Renal cortex interstitium (tissue), 11 donors: ENCODE results near the gene FAM120AOS. TPM values are rescaled to one million over a fixed set of nuclear protein-coding genes. Genes with fewer than 3 reads are reported as not detected.
"Not testable (repeated sequence)": the region's sequence is repeated elsewhere in the genome, so short reads cannot be mapped to it uniquely, and the experiment has no call there.

Experiments
- DNase-seq, 11 donors: peaks; one replicate each; pipeline ENCODE4 v3.0.0-alpha.2; 2013; ENCODE audit warnings: low read depth in 9 of 11, low spot score in 4 of 11; ENCODE audit errors: extremely low read depth in 1 of 11
- polyA plus RNA-seq, 3 donors: library from polyadenylated mRNA; unstranded; fragments of 120-200 nt; gene quantifications; one replicate each; pipeline ENCODE4 v1.2.1, GENCODE V29; 2013; ENCODE audit not compliant: insufficient read length in 3 of 3

The FAM120AOS gene
- polyA plus RNA-seq, 3 donors, result 58.6 to 68.4 (median 61.6) TPM

- DNase-seq, result no peak
Observed at GRCh38 chr9:93456022-93456421, 2.6 kb upstream of the FAM120AOS start.

- DNase-seq, result no peak
Observed at GRCh38 chr9:93452710-93453046, 703 bp downstream of the FAM120AOS start.

DNA sequence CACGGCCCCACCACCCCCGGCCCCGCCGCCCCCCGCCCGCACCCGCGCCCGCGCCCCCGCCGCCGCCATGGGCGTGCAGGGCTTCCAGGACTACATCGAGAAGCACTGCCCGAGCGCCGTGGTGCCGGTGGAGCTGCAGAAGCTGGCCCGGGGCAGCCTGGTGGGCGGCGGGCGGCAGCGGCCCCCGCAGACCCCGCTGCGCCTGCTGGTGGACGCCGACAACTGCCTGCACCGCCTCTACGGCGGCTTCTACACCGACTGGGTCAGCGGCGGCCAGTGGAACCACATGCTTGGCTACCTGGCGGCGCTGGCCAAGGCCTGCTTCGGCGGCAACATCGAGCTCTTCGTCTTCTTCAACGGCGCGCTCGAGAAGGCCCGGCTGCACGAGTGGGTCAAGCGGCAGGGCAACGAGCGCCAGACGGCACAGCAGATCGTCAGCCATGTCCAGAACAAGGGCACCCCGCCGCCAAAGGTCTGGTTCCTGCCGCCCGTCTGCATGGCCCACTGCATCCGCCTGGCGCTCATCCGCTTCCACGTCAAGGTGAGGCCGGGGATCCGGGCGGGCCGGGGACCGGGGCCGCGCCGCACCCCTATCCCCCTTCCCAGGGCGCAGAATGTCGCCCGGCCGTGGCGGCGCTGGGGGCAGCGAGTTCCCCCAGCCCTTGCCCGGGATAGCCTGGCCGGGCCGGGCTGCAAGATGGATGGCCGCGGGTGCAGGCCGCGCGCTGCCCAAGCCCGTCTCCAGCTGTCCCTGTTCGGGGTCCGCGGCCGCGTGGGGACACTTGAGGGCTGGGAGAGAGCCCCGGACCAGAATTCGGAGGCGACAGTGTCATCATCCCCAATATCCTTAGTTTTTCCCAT lies 1.3 kb downstream of the FAM120AOS start:
- DNase-seq, result peak in 1 of 11 donors; percentile 33

GRCh38 chr9:93450945-93451815 lies 2.2 kb downstream of the FAM120AOS start, which contains the start of gene FAM120A:
Gene FAM120A (plus strand): TSS chr9:93451685. CDS start chr9:93451916, 231 bp downstream.
- DNase-seq, result peak in 8 of 11 donors; percentile 40 to 80 (median 72)

DNA sequence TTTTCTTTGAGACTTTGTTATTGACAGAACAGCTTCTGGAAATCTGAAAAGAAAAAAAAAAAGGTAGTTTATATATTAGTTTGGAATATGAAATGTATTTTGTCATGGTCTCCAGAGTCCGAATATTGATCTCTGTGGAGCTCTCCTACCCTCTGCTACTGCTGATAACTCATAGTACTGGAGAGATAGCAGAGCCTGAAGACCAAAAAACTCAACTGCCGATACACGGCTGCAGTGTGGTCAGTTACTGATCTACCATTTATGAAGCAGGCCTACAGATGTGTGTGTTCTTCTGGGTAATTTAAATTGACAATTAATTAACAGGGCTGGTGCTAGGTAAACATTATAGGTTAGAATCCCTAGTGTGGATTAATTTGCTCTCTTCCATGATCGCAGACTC lies 5.7 kb downstream of the FAM120AOS start:
- no peak for DNase-seq

- no peak for DNase-seq
Observed at GRCh38 chr9:93446073-93446472, 7.3 kb downstream of the FAM120AOS start.

- DNase-seq, result no peak
Observed at GRCh38 chr9:93440896-93441580, 12.3 kb downstream of the FAM120AOS start.

DNA sequence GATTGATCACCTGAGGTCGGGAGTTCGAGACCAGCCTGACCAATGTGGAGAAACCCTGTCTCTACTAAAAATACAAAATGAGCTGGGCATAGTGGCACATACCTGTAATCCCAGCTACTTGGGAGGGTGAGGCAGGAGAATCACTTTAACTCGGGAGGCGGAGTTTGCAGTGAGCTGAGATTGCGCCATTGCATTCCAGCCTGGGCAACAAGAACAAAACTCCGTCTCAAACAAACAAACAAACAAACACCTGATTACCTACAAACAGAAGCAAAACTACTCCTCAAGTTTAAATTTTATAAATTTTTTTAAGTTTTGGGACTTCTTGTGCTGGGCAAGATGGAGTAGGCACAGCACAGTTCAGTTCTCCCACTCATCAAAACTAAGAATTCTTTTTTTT lies 14.1 kb downstream of the FAM120AOS start:
- DNase-seq, result not testable (repeated sequence)

- no peak for DNase-seq
Observed at GRCh38 chr9:93437996-93438395, 15.4 kb downstream of the FAM120AOS start.

GRCh38 chr9:93436655-93437407 lies 16.6 kb downstream of the FAM120AOS start:
- DNase-seq, result no peak

DNA sequence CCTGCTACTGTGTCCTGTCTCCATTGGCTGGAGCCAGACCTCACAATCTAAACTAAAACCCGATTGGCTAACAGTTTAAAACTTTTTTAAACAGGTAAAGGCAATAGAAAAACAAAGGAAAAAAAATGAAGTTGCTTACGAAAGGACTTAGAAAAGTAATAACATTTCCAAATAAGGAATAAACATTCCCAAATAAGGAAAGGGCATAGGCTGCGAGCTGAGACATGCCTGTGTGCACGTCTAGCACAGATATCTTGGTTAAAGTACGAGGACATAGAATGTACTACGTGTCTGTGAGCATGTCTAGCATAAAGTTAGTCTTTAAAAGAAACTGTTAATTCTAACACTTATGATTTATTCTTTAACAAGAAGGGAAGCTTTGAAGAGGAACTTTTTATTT lies 17.2 kb downstream of the FAM120AOS start:
- DNase-seq, result no peak

GRCh38 chr9:93435386-93435785 lies 18.0 kb downstream of the FAM120AOS start:
- no peak for DNase-seq

GRCh38 chr9:93434056-93434455 lies 19.3 kb downstream of the FAM120AOS start:
- DNase-seq, result no peak

GRCh38 chr9:93432964-93433363 lies 20.4 kb downstream of the FAM120AOS start:
- no peak for DNase-seq

- DNase-seq, result no peak
Observed at GRCh38 chr9:93431539-93432105, 21.8 kb downstream of the FAM120AOS start.

DNA sequence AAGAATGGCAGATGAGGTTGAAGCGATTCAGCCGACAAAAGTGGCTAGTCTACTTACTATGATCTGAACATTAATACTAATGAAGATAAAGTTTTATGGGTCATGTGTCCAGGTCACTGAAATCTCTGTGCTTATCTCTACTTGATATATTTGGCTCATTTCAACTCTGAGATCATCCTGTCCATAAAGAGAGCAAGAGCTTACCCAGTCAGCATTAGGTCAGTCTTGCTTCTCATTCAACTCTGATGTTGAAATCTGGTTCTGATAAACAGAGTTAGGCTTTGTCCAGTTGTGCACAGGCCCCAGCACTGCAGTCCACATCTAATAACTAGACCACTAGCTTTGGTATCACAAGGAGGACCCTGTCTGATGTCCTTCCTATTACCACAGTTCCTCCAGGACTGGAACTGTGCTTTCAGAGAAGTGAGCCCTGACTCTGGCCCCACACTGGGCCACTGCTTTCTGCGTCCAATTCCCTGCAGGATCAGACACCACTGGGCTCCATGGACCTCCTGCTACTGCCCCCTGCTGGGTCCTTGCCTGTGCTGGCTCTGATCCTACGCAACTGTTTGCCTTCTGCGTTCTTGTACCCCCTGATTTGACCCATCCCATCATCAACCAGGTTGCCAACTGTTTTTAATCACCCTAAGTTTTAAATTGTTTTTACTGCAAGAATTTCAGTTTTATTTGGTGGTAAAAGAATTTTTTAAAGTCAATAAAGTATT lies 25.6 kb downstream of the FAM120AOS start:
- DNase-seq, result no peak

DNA sequence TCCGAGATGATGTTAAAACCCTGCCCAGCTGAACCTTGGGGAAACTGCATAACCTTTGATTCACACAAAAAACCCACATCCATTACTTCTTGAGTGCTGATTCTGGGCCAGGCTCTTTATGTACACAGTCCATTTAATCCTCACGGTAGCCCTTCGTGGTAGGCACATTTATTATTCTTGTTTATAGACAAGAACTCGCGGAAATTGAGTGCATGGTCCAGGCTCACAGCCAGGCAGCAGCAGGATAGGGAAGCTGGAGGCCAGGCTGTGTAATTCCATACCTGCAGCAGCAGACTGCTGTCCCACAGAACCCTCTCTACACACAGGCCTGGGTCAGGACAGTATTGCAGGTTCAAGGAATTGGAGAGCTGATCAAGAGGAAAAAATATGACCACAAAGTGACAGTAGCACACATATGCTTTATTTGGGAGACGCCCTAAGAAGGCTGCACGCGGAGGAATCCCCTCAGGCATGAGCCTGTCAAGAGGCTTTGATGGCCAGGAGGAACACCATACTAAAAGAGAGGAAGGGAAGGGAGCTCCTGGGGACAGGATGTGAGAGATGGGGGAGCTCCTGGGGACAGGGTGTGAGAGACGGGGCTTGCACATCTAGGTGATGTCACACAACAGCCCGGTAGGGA lies 30.3 kb downstream of the FAM120AOS start:
- no peak for DNase-seq
